T-helper 2 cell treated with Interferon-gamma antibody and Interleukin-4, amounts not matched to agents 5 μg/mL and 100 μg/mL, for 36 hours (primary cell): ENCODE measurements around the gene DCTN3.

Source experiments
- DNase-seq: peaks from one replicate; pipeline ENCODE4 v3.0.0; 2021; ENCODE audit warnings: low spot score
- H3K27ac Mint-ChIP-seq: one replicate; pipeline ENCODE4 v1.8.0; 2021; ENCODE audit warnings: mild to moderate bottlenecking, mixed read lengths
- H3K27me3 Mint-ChIP-seq: one replicate; pipeline ENCODE4 v1.8.0; 2021; ENCODE audit warnings: low read depth, mixed read lengths
- H3K36me3 Mint-ChIP-seq: one replicate; pipeline ENCODE4 v1.8.0; 2021; ENCODE audit warnings: low read depth, mixed read lengths
- H3K4me1 Mint-ChIP-seq: one replicate; pipeline ENCODE4 v1.8.0; 2021; ENCODE audit warnings: low read depth, mixed read lengths
- H3K4me3 Mint-ChIP-seq: one replicate; pipeline ENCODE4 v1.8.0; 2022; ENCODE audit warnings: mild to moderate bottlenecking, moderate library complexity, mixed read lengths
- H3K9me3 Mint-ChIP-seq: one replicate; pipeline ENCODE4 v1.8.0; 2021; ENCODE audit warnings: mixed read lengths

DCTN3 gene

GRCh38 chr9:34620061-34620994, at the start of gene DCTN3:
Gene DCTN3 (minus strand): TSS chr9:34620495. CDS start chr9:34620464, 31 bp downstream.
- DNase-seq: peak; percentile 91

GRCh38 chr9:34665381-34666250, 45.3 kb upstream of the DCTN3 start:
- Mint-ChIP-seq H3K36me3 (peaks cover 43% of the 10 kb centered on the region), H3K4me1 (peaks cover 42% of the 10 kb centered on the region), H3K4me3 (peak overlapping the region; percentile 87), H3K27ac (peak overlapping the region; percentile 93), H3K27me3 (no peaks in the 10 kb centered on the region), H3K9me3 (peaks cover 5% of the 10 kb centered on the region)
- peak; percentile 84 for DNase-seq

More at GRCh38 chr9:34620061-34620994, at the start of gene DCTN3:
- peaks cover 10% of the 10 kb centered on the region for H3K36me3 Mint-ChIP-seq
- H3K9me3 Mint-ChIP-seq: no peaks in the 10 kb centered on the region
- peaks cover 33% of the 10 kb centered on the region for H3K27me3 Mint-ChIP-seq
- peak within 1 kb of the TSS; percentile 99 for H3K4me3 Mint-ChIP-seq
- peak within 1 kb of the TSS; percentile 84 for H3K27ac Mint-ChIP-seq
- peaks cover 21% of the 10 kb centered on the region for H3K4me1 Mint-ChIP-seq

GRCh38 chr9:34665067-34665380, 44.7 kb upstream of the DCTN3 start:
- H3K4me3 Mint-ChIP-seq: peak overlapping the region; percentile 87
- H3K27ac Mint-ChIP-seq: peak overlapping the region; percentile 93
- no peak for DNase-seq
- peaks cover 43% of the 10 kb centered on the region for H3K36me3 Mint-ChIP-seq
- H3K27me3 Mint-ChIP-seq: no peaks in the 10 kb centered on the region
- H3K9me3 Mint-ChIP-seq: peaks cover 5% of the 10 kb centered on the region
- peaks cover 42% of the 10 kb centered on the region for H3K4me1 Mint-ChIP-seq

- Mint-ChIP-seq H3K4me1 (peaks cover 42% of the 10 kb centered on the region), H3K27ac (peak overlapping the region; percentile 85), H3K36me3 (peaks cover 40% of the 10 kb centered on the region), H3K4me3 (peak overlapping the region; percentile 87), H3K9me3 (peaks cover 5% of the 10 kb centered on the region), H3K27me3 (no peaks in the 10 kb centered on the region)
- DNase-seq: peak; percentile 64
These were observed 44.2 kb upstream of the DCTN3 start for GRCh38 chr9:34664281-34665066.

GRCh38 chr9:34663303-34663605, 43.0 kb upstream of the DCTN3 start:
- Mint-ChIP-seq H3K9me3 (no peaks in the 10 kb centered on the region), H3K27ac (peak overlapping the region; percentile 85), H3K36me3 (peaks cover 31% of the 10 kb centered on the region), H3K4me1 (peaks cover 42% of the 10 kb centered on the region), H3K27me3 (no peaks in the 10 kb centered on the region), H3K4me3 (peak overlapping the region; percentile 68)
- no peak for DNase-seq

- Mint-ChIP-seq H3K27ac (peak within 1 kb of the TSS; percentile 85), H3K4me1 (peaks cover 42% of the 10 kb centered on the region), H3K9me3 (no peaks in the 10 kb centered on the region), H3K27me3 (no peaks in the 10 kb centered on the region), H3K4me3 (peak within 1 kb of the TSS; percentile 68), H3K36me3 (peaks cover 28% of the 10 kb centered on the region)
- DNase-seq: no peak
These were observed 42.4 kb upstream of the DCTN3 start, which contains the start of gene CCL27 for GRCh38 chr9:34662526-34663302. Gene CCL27 (minus strand): TSS chr9:34662657. CDS start chr9:34662633, 24 bp downstream.

GRCh38 chr9:34659592-34660253, 39.4 kb upstream of the DCTN3 start:
- Mint-ChIP-seq H3K9me3 (no peaks in the 10 kb centered on the region), H3K27ac (no peak overlapping the region), H3K27me3 (no peaks in the 10 kb centered on the region), H3K4me1 (peaks cover 32% of the 10 kb centered on the region), H3K4me3 (no peak overlapping the region), H3K36me3 (peaks cover 25% of the 10 kb centered on the region)
- no peak for DNase-seq

GRCh38 chr9:34658461-34658860, 38.2 kb upstream of the DCTN3 start:
- Mint-ChIP-seq H3K4me3 (no peak overlapping the region), H3K27me3 (no peaks in the 10 kb centered on the region), H3K4me1 (peaks cover 19% of the 10 kb centered on the region), H3K9me3 (no peaks in the 10 kb centered on the region), H3K27ac (no peak overlapping the region), H3K36me3 (peaks cover 25% of the 10 kb centered on the region)
- DNase-seq: no peak

- H3K4me3 Mint-ChIP-seq: no peak overlapping the region
- no peak overlapping the region for H3K27ac Mint-ChIP-seq
- H3K9me3 Mint-ChIP-seq: no peaks in the 10 kb centered on the region
- no peaks in the 10 kb centered on the region for H3K27me3 Mint-ChIP-seq
- DNase-seq: no peak
- H3K4me1 Mint-ChIP-seq: peaks cover 15% of the 10 kb centered on the region
- H3K36me3 Mint-ChIP-seq: peaks cover 14% of the 10 kb centered on the region
These were observed 36.7 kb upstream of the DCTN3 start for GRCh38 chr9:34656992-34657391.

- DNase-seq: no peak
- peaks cover 11% of the 10 kb centered on the region for H3K4me1 Mint-ChIP-seq
- H3K36me3 Mint-ChIP-seq: peaks cover 7% of the 10 kb centered on the region
- no peaks in the 10 kb centered on the region for H3K9me3 Mint-ChIP-seq
- H3K4me3 Mint-ChIP-seq: no peak overlapping the region
- H3K27me3 Mint-ChIP-seq: no peaks in the 10 kb centered on the region
- H3K27ac Mint-ChIP-seq: peak overlapping the region; percentile 2
These were observed 35.1 kb upstream of the DCTN3 start for GRCh38 chr9:34655394-34655793.

GRCh38 chr9:34654323-34655051, 34.2 kb upstream of the DCTN3 start:
- no peak for DNase-seq
- no peaks in the 10 kb centered on the region for H3K9me3 Mint-ChIP-seq
- no peak overlapping the region for H3K4me3 Mint-ChIP-seq
- no peak overlapping the region for H3K27ac Mint-ChIP-seq
- peaks cover 15% of the 10 kb centered on the region for H3K36me3 Mint-ChIP-seq
- H3K4me1 Mint-ChIP-seq: peaks cover 11% of the 10 kb centered on the region
- no peaks in the 10 kb centered on the region for H3K27me3 Mint-ChIP-seq
